ENCODE data around the gene MAML2.

Gene MAML2

DNA sequence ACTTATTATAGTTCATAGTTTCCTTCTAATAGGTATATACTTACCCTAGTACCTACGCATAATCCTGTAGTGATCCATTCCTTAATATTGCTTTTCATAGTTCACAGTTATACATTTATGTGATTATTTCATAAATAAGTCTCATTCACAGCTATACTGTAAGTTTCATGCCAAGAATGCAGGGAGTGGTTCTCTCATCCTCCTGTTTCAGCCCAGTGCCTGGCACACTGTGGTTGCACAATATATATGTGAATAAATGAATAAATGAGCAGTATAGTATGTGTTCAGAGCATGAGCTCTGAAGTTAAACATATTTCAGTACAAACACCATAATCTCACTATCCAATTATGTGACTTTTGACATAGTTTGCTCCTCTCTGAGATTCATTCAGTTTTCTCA lies 115.8 kb downstream of the MAML2 start:
- TF ChIP-seq, protein P1, sequence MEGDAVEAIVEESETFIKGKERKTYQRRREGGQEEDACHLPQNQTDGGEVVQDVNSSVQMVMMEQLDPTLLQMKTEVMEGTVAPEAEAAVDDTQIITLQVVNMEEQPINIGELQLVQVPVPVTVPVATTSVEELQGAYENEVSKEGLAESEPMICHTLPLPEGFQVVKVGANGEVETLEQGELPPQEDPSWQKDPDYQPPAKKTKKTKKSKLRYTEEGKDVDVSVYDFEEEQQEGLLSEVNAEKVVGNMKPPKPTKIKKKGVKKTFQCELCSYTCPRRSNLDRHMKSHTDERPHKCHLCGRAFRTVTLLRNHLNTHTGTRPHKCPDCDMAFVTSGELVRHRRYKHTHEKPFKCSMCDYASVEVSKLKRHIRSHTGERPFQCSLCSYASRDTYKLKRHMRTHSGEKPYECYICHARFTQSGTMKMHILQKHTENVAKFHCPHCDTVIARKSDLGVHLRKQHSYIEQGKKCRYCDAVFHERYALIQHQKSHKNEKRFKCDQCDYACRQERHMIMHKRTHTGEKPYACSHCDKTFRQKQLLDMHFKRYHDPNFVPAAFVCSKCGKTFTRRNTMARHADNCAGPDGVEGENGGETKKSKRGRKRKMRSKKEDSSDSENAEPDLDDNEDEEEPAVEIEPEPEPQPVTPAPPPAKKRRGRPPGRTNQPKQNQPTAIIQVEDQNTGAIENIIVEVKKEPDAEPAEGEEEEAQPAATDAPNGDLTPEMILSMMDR (IDR thresholded peaks at IDR 0.05; ENCODE audit: insufficient read depth, low read depth, low read length, missing control alignments), result no peak
- peak; percentile 79 for DNase-seq (ENCODE audit: low read depth)

DNA sequence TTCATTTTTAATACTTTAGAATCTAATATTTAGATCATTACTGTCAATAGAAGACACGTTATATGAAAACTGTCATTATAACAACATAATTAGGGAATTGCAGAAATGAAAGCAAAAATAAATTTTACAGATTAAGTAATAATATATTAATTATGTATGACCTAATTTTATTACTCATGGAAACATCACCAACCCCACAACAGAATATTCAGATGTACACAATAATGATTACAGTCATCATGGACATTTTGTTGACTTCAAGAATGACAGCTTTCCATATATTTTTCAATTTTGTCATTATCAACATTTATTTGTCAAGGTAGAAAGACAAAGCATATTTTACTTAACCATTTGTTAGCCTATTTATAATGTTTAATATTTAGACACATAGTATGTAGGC lies 119.9 kb downstream of the MAML2 start:
- no peak overlapping the region for H3K4me3 ChIP-seq (ENCODE audit: low read length)
- DNase-seq (ENCODE audit: low read depth), result no peak
- TF ChIP-seq, protein P1 (IDR thresholded peaks at IDR 0.05; ENCODE audit: insufficient read depth, low read depth, low read length, missing control alignments), result no peak

More for the DNA sequence above, 115.8 kb downstream of the MAML2 start:
- H3K4me3 ChIP-seq (ENCODE audit: low read length), result no peak overlapping the region

DNA sequence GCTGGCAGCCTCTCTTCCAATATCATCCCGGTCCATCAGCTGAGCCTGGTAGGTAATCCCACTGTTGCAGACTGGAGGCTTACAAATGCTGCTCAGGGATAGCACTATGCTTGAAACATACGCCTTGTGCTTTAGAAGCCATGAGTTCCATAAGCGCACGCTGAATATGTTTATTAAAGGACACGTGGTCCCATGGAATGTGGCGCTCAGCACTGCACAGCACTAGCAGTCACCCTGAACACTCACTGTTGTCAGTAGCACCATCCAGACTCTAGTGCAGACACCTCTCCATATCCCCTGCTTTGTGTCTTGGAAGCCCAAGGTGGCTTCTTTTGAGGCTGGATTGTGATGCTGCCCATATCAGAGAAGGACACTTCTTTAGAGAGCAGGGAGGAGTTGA lies 120.9 kb downstream of the MAML2 start:
- TF ChIP-seq, protein P1 (IDR thresholded peaks at IDR 0.05; ENCODE audit: insufficient read depth, low read depth, low read length, missing control alignments), result no peak
- no peak for DNase-seq (ENCODE audit: low read depth)
- H3K4me3 ChIP-seq (ENCODE audit: low read length), result no peak overlapping the region

DNA sequence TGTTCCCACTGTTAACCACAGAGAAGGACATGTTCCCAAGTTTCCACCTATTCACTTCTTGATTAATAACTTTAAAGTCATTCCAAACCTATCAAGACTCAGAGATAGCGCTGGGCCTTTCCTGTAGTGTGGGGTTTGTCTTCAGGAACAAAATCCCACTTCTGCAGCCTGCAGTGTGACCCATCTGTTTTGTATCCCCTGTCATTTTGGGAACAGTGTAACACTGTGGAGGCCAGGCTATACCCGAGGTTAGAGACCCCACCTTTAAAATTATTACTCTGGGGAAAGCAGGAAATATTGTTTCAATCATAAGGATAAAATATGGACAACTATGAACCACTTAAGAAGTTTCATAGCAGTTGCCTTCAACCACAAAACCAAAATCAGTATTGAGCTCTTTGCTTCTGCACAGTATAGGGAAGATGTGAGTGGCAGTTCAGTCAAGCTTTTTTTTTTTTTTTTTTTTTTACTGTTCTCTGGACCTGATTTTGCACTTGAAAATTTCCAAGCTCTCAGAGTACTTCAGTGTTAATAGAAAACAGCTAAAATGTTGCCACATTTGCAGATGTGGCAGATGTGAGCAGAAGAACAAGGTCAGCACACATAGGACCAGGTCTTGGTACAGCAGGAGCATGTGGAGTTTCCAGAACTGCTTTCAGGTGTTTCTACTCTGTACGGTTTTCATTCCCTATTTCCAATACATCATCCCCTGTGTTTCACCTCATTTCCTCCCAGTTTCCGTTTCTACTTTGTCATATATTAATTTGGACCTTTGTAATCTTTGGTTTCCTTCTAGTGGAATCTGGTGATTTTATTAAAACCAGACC lies 121.5 kb downstream of the MAML2 start:
- DNase-seq (ENCODE audit: low read depth), result no peak
- TF ChIP-seq, protein P1 (IDR thresholded peaks at IDR 0.05; ENCODE audit: insufficient read depth, low read depth, low read length, missing control alignments), result no peak
- no peak overlapping the region for H3K4me3 ChIP-seq (ENCODE audit: low read length)

DNA sequence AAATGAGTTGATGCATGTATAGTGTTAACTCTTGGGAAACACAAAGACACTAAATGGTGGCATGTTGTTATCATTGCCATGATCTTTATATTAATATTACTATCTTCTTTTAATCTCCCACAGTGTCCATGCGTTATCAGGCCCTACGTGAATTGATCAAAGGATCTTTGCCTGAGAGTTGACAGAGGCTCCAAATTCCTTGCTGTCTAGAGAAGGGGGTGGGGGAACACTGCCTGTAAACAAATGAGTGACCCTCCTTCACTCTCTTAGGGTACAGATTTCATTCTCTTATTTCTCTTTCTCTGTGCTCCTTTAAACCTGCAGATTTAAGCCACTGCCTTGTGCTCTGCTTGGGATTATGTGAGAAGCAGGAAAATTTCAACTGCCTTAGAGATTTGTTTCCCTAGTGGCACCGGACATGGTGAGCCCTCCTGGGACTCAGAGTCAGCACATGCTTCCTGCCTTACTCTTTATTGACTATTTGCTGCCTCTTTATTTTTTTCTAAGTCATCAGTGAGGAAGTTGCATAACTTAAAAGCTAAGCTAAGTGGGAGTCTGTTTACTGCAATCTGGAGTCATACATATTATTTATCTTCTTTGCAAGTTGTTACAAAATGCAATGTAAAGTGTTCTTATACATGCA lies 122.9 kb downstream of the MAML2 start:
- TF ChIP-seq, protein P1 (IDR thresholded peaks at IDR 0.05; ENCODE audit: insufficient read depth, low read depth, low read length, missing control alignments), result no peak
- peak; percentile 63 for DNase-seq (ENCODE audit: low read depth)
- H3K4me3 ChIP-seq (ENCODE audit: low read length), result no peak overlapping the region

DNA sequence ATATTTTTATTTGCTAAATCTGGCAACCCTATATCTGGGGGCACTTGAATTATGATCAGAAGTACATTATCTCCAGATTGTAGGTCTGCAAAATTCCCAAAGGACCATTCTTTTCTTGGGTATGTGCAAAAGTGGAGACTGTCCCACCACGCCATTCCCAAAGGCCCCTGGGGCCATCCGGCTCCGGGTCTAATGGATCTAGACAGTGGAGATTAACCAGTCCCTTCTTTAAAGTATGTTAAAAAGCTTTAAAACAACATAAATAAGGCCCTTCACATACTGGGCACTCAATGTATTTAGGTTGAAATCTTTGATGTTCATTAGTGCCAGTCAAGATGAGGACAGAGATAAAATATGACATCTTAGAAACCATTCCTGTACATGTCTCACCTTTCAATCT lies 124.1 kb downstream of the MAML2 start:
- TF ChIP-seq, protein P1 (IDR thresholded peaks at IDR 0.05; ENCODE audit: insufficient read depth, low read depth, low read length, missing control alignments), result no peak
- no peak for DNase-seq (ENCODE audit: low read depth)
- no peak overlapping the region for H3K4me3 ChIP-seq (ENCODE audit: low read length)
